Lower leg skin (tissue), 4 donors: ENCODE measurements around the gene FBLN2. TPM values are rescaled to one million over a fixed set of nuclear protein-coding genes. Genes with fewer than 3 reads are reported as not detected.

Experiments
- DNase-seq, 2 donors: peaks; one replicate each; pipeline ENCODE4 v3.0.0-alpha.2; 2019; ENCODE audit warnings: low spot score in 2 of 2
- H3K4me3 ChIP-seq: fragments of 200-600 bp; sonication (generic); 2 replicates; pipeline ENCODE4 v1.5.1; 2017; ENCODE audit warnings: mild to moderate bottlenecking, low read depth; ENCODE audit not compliant: poor library complexity, severe bottlenecking
- CTCF ChIP-seq, 3 donors: fragments of 450-650 bp; IDR thresholded peaks; one replicate each; pipeline ENCODE4 v1.5.1; 2016; ENCODE audit warnings: antibody characterized with exemption in 3 of 3, mild to moderate bottlenecking in 3 of 3, moderate library complexity in 2 of 3
- POLR2A ChIP-seq, 2 donors: fragments of 450-650 bp; IDR thresholded peaks; one replicate each; pipeline ENCODE4 v1.6.1; 2016 to 2017; ENCODE audit warnings: antibody characterized with exemption in 2 of 2, mild to moderate bottlenecking in 1 of 2, moderate library complexity in 1 of 2
- WGBS, 2 donors: methylation state at CpG; one replicate each; pipeline ENCODE4 v1.1.5; 2018; 5-methylcytosine and 5-hydroxymethylcytosine counted together
- intact Hi-C: fragments of 100-400 bp; cut with DNase I; formaldehyde crosslinking; loops from one replicate; pipeline ENCODE4 v1.15.0; 2023; ENCODE audit warnings: low total_unique reads
- total RNA-seq, 4 donors: library from RNA; depleted of rRNA; stranded (reverse); fragments of >200 nt; gene quantifications; one replicate each; pipeline ENCODE4 v1.1.0, GENCODE V29; 2016

FBLN2 gene
- total RNA-seq, 4 donors from 2014 or later = 40.1 to 153 (median 64.0) TPM

DNA sequence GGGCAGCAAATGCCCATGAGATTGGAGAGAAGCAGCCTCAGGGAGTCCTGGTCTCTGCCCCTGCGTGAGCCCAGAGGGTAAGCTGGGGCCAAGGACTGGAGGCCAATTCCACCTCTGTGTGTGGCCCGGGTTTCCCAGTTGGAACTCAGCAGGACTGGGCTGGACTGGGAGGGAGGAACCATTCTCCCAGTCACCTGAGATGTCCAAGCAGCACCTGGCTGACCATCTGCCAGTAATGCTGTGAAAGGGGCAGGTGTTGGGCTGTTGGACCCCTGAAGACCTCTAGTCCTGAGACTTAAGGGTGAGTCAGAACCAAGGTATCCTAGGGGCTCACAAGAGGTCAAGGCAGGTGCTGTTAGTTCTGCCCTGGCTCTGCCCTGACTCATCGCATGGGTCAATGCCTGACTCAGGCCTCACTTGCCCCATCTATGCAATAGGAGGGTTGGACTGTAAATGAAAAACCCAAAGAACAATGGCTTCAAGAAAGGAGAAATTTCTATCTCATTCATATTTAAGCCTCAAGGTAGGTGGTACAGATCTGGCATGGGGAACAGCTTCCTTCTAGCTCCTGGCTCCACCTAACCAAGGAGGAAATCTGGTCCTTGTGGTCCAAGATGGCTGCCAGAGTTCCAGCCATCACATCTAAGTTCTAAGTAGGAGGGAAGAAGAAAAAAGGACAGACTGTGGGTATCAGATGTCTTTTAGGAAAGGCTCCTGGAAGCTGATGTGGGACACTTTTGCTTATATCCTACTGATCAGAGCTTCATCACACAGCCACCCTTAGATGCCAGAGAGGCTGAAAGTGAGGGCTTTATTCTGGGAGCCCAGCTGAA is 111.3 kb downstream of the FBLN2 start:
- DNase-seq = no peak
- H3K4me3 ChIP-seq = no peak overlapping the region
- TF ChIP-seq POLR2A (IDR thresholded peaks at IDR 0.05) = no peak
- no peak for TF ChIP-seq CTCF (IDR thresholded peaks at IDR 0.05)
- intact Hi-C loops = no loop called here
- WGBS, 2 donors = 95 to 96% methylated on average over 3 of the region's 3 CpGs

DNA sequence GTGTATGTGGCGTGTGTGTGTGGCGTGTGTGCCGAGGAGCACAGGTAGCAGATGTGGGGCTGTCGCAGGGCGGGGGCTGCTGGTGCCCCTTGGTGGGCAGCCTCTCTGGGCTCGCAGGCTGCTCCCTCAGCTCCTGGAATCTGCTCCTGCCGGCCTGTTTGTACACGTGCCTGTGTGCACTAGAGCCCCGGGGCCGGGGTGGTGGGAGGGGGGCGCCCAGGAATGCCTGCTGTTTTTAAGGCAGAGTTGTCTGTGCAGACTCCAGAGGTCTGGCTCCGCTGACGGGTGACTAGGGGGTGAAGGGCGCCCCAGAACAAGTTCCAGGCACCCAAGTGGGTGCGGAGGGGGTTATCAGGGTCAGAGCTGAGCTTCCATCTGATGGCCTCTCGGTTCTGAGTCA is 112.2 kb downstream of the FBLN2 start:
- TF ChIP-seq POLR2A (IDR thresholded peaks at IDR 0.05) (no peak), CTCF (IDR thresholded peaks at IDR 0.05) (no peak)
- no peak overlapping the region for H3K4me3 ChIP-seq
- 69 to 80% methylated on average over 16 of the region's 16 CpGs for WGBS, 2 donors
- DNase-seq = no peak
- intact Hi-C loops = no loop called here

DNA sequence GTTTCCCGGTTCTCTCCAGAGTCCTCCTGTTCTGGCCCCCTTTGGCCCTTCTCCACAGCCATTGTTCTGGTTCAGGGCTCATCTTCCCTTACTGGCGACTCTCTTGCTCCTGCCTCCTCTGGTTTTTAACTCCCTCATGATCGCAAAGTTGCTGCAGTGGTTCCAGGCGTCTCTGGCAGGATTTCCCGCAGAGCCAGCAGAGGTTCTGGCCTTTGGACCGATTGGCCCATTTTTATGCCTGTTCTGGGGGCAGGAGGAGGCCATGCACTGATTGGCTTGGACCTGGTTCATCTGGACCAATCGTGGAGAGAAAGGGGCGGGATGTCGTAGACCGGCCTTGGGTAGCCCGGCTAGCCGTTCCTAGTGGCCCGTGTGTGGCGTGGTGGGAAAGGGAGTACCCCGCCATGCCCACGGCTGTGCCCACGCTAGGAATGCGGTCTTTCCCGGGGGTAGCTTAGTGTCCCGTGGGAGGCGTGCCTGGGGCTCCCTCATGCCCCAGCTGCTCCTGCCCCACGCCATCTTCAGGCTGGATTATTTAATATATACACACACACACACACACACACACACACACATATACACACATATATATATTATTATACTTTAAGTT is 113.4 kb downstream of the FBLN2 start:
- DNase-seq = no peak
- intact Hi-C loops = no loop called here
- no peak overlapping the region for H3K4me3 ChIP-seq
- WGBS, 2 donors = 90 to 93% methylated on average over 22 of the region's 22 CpGs
- TF ChIP-seq CTCF (IDR thresholded peaks at IDR 0.05) (no peak), POLR2A (IDR thresholded peaks at IDR 0.05) (no peak)

DNA sequence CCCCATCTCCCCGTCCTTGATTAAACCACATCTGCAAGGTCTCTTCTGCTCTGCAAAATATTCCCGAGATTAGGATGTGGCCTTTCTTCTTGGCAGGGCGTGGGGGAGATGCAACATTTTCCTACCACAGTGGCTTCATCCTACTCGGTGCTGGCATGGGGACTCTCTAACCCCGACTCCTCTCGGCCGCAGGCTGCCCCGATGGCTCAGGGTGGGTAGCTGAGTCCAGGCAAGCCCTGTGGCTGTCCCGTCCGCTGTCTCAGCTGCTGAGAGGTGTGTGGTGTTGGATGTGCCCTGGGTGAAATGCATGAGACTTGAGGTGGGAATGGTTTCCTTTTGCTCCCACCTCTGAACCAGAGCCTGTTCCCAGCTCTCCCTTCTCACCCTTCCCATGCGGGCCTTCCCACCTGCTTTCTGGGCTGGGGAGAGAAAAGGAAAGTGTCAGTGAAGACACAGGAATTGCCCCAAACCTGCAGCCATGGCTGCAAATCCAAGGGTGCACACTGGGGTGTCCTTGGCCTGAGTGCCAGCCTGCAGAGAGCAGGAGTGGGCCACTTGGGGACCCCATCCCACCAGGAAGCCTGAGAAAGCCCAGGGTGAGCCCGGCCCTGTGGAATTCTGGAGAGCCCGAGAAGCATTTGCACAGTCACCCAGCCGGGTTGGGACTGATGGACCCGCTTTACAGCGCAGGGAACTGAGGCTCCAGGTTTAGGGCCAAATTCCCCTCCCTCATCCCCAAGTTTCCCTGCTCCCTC is 115.0 kb downstream of the FBLN2 start:
- DNase-seq = no peak
- intact Hi-C loops = no loop called here
- 89% methylated on average over 16 of the region's 16 CpGs for WGBS, 2 donors
- no peak overlapping the region for H3K4me3 ChIP-seq
- TF ChIP-seq CTCF (IDR thresholded peaks at IDR 0.05) = no peak
- no peak for TF ChIP-seq POLR2A (IDR thresholded peaks at IDR 0.05)

- TF ChIP-seq POLR2A (IDR thresholded peaks at IDR 0.05) = no peak
- no peak for TF ChIP-seq CTCF (IDR thresholded peaks at IDR 0.05)
- H3K4me3 ChIP-seq = no peak overlapping the region
- intact Hi-C loops = no loop called here
- no peak for DNase-seq
- WGBS, 2 donors = 33 to 42% methylated on average over 16 of the region's 16 CpGs
Measured at GRCh38 chr3:13665582-13666226, 116.8 kb downstream of the FBLN2 start.
